H9 (cell line): ENCODE results near the gene ARHGAP9. TPM values are rescaled to one million over a fixed set of nuclear protein-coding genes. Genes with fewer than 3 reads are reported as not detected.

Source experiments
- DNase-seq: peaks from one replicate; pipeline ENCODE4 v3.0.0-alpha.2; 2017
- H2AFZ ChIP-seq: one replicate; pipeline ENCODE4 v1.6.1; 2013; ENCODE audit warnings: mild to moderate bottlenecking, low read length, control low read depth, moderate library complexity
- H2AK5ac ChIP-seq: 2 replicates; pipeline ENCODE4 v1.6.1; 2013; ENCODE audit warnings: low read length, control low read depth, mixed read lengths; ENCODE audit not compliant: insufficient read length
- H2BK120ac ChIP-seq: one replicate; pipeline ENCODE4 v1.6.1; 2013; ENCODE audit warnings: low read depth, mild to moderate bottlenecking, low read length, control low read depth, inconsistent platforms; ENCODE audit not compliant: poor library complexity, severe bottlenecking
- H2BK12ac ChIP-seq: 2 replicates; pipeline ENCODE4 v1.6.1; 2013; ENCODE audit warnings: low read length, control low read depth, mixed read lengths, low read depth; ENCODE audit not compliant: insufficient read length
- H2BK15ac ChIP-seq: 2 replicates; pipeline ENCODE4 v1.6.1; 2013; ENCODE audit warnings: low read depth, low read length, control low read depth
- H2BK20ac ChIP-seq: one replicate; pipeline ENCODE4 v1.6.1; 2013; ENCODE audit warnings: low read depth, mild to moderate bottlenecking, low read length, control low read depth, inconsistent platforms; ENCODE audit not compliant: poor library complexity, severe bottlenecking
- H2BK5ac ChIP-seq: 2 replicates; pipeline ENCODE4 v1.6.1; 2013; ENCODE audit warnings: low read length, control low read depth, mixed read lengths; ENCODE audit not compliant: insufficient read length
- H3K14ac ChIP-seq: 2 replicates; pipeline ENCODE4 v1.6.1; 2013; ENCODE audit warnings: low read length, control low read depth; ENCODE audit not compliant: insufficient read depth
- H3K18ac ChIP-seq: 2 replicates; pipeline ENCODE4 v1.6.1; 2013; ENCODE audit warnings: low read depth, mild to moderate bottlenecking, mixed read lengths, low read length, control low read depth; ENCODE audit not compliant: insufficient read length
- H3K23ac ChIP-seq: 2 replicates; pipeline ENCODE4 v1.6.1; 2013; ENCODE audit warnings: low read length, control low read depth, mixed read lengths, low read depth; ENCODE audit not compliant: insufficient read length
- H3K23me2 ChIP-seq: 2 replicates; pipeline ENCODE4 v1.6.1; 2013; ENCODE audit warnings: low read depth, mild to moderate bottlenecking, mixed read lengths, low read length, control low read depth; ENCODE audit not compliant: insufficient read length, poor library complexity, severe bottlenecking
- H3K27ac ChIP-seq: 2 replicates; pipeline ENCODE4 v1.5.1; 2013; ENCODE audit warnings: low read length, control low read depth, mixed read lengths, low read depth; ENCODE audit not compliant: insufficient read length
- H3K27me3 ChIP-seq: 2 replicates; pipeline ENCODE4 v1.6.1; 2013; ENCODE audit warnings: low read length, control low read depth, inconsistent platforms; ENCODE audit not compliant: insufficient read depth
- H3K4ac ChIP-seq: 2 replicates; pipeline ENCODE4 v1.6.1; 2013; ENCODE audit warnings: low read depth, mild to moderate bottlenecking, control low read depth, inconsistent platforms, low read length, moderate library complexity
- H3K4me1 ChIP-seq: 2 replicates; pipeline ENCODE4 v1.6.1; 2013; ENCODE audit warnings: low read length, control low read depth, inconsistent platforms; ENCODE audit not compliant: insufficient read depth
- H3K4me2 ChIP-seq: 2 replicates; pipeline ENCODE4 v1.6.1; 2013; ENCODE audit warnings: low read length, control low read depth, mixed read lengths; ENCODE audit not compliant: insufficient read length, insufficient read depth
- H3K56ac ChIP-seq: 2 replicates; pipeline ENCODE4 v1.6.1; 2013; ENCODE audit warnings: low read depth, mild to moderate bottlenecking, mixed read lengths, low read length, control low read depth; ENCODE audit not compliant: insufficient read length
- H3K79me1 ChIP-seq: 2 replicates; pipeline ENCODE4 v1.6.1; 2013; ENCODE audit warnings: low read depth, mild to moderate bottlenecking, moderate library complexity, low read length, control low read depth, inconsistent platforms; ENCODE audit not compliant: insufficient read depth, poor library complexity, severe bottlenecking
- H3K79me2 ChIP-seq: 2 replicates; pipeline ENCODE4 v1.6.1; 2013; ENCODE audit warnings: low read length, control low read depth, inconsistent platforms; ENCODE audit not compliant: insufficient read depth
- H3K9ac ChIP-seq: 2 replicates; pipeline ENCODE4 v1.6.1; 2013; ENCODE audit warnings: low read length, control low read depth, mixed read lengths; ENCODE audit not compliant: insufficient read length; ENCODE audit errors: extremely low read depth
- H3K9me3 ChIP-seq: one replicate; pipeline ENCODE4 v1.6.1; 2013; ENCODE audit warnings: low read depth, low read length, inconsistent platforms; ENCODE audit not compliant: control insufficient read depth
- H3T11ph ChIP-seq: one replicate; pipeline ENCODE4 v1.6.1; 2013; ENCODE audit warnings: mild to moderate bottlenecking, low read length, control low read depth, inconsistent platforms
- H4K20me1 ChIP-seq: one replicate; pipeline ENCODE4 v1.6.1; 2013; ENCODE audit not compliant: control insufficient read depth, insufficient read length, insufficient read depth
- H4K5ac ChIP-seq: 2 replicates; pipeline ENCODE4 v1.6.1; 2013; ENCODE audit warnings: low read depth, mild to moderate bottlenecking, mixed read lengths, low read length, control low read depth; ENCODE audit not compliant: insufficient read length
- H4K8ac ChIP-seq: replicated peaks from 2 replicates; pipeline ENCODE4 v1.6.1; 2013; ENCODE audit warnings: low read length, control low read depth, mixed read lengths, low read depth; ENCODE audit not compliant: insufficient read length
- H4K91ac ChIP-seq: 2 replicates; pipeline ENCODE4 v1.6.1; 2013; ENCODE audit warnings: low read depth, mild to moderate bottlenecking, moderate library complexity, mixed read lengths, low read length, control low read depth; ENCODE audit not compliant: insufficient read length
- H3K27ac Mint-ChIP-seq, 3 experiments: 2 replicates in 2 of 3; 3 replicates in 1 of 3; pipeline ENCODE4 v1.8.0; 2020 to 2021; ENCODE audit warnings: mixed read lengths in 3 of 3, mild to moderate bottlenecking in 1 of 3, moderate library complexity in 1 of 3
- H3K27me3 Mint-ChIP-seq: 2 replicates; pipeline ENCODE4 v1.8.0; 2021; ENCODE audit warnings: low read depth, mild to moderate bottlenecking, moderate library complexity, mixed read lengths
- H3K36me3 Mint-ChIP-seq, 3 experiments: 2 replicates in 2 of 3; 3 replicates in 1 of 3; pipeline ENCODE4 v1.8.0; 2020 to 2021; ENCODE audit warnings: low read depth in 3 of 3, mixed read lengths in 3 of 3; ENCODE audit not compliant: insufficient read depth in 1 of 3
- H3K4me1 Mint-ChIP-seq, 2 experiments: 2 replicates each; pipeline ENCODE4 v1.8.0; 2020; ENCODE audit warnings: mixed read lengths in 2 of 2
- H3K4me3 Mint-ChIP-seq, 2 experiments: 2 replicates in 1 of 2; 3 replicates in 1 of 2; pipeline ENCODE4 v1.8.0; 2020 to 2021; ENCODE audit warnings: mild to moderate bottlenecking in 2 of 2, mixed read lengths in 2 of 2, moderate library complexity in 1 of 2
- H3K9me3 Mint-ChIP-seq, 2 experiments: 2 replicates in 1 of 2; 3 replicates in 1 of 2; pipeline ENCODE4 v1.8.0; 2020; ENCODE audit warnings: mild to moderate bottlenecking in 2 of 2, mixed read lengths in 2 of 2, moderate library complexity in 1 of 2
- WGBS: extraction: QIAGEN DNeasy Blood & Tissue Kit; methylation state at CpG from one replicate; pipeline ENCODE4 v1.1.7; 2013; ENCODE audit warnings: missing lambda C conversion rate, low lambda C conversion rate, mixed read lengths; ENCODE audit not compliant: insufficient read length; ENCODE audit errors: extremely low coverage; 5-methylcytosine and 5-hydroxymethylcytosine counted together
- total RNA-seq: library from RNA; stranded (reverse); gene quantifications from 2 replicates; pipeline ENCODE4 v1.2.1, GENCODE V29; 2021
- TF ChIP-seq, protein P1 (sequence below): fragments of 200-600 bp; sonication (generic); conservative IDR thresholded peaks from 3 replicates; pipeline ENCODE4 v1.8.0; 2021; ENCODE audit warnings: antibody characterized with exemption, mild to moderate bottlenecking

ARHGAP9 gene
- total RNA-seq, 1 experiment from 2014 or later: 3.7 TPM

DNA sequence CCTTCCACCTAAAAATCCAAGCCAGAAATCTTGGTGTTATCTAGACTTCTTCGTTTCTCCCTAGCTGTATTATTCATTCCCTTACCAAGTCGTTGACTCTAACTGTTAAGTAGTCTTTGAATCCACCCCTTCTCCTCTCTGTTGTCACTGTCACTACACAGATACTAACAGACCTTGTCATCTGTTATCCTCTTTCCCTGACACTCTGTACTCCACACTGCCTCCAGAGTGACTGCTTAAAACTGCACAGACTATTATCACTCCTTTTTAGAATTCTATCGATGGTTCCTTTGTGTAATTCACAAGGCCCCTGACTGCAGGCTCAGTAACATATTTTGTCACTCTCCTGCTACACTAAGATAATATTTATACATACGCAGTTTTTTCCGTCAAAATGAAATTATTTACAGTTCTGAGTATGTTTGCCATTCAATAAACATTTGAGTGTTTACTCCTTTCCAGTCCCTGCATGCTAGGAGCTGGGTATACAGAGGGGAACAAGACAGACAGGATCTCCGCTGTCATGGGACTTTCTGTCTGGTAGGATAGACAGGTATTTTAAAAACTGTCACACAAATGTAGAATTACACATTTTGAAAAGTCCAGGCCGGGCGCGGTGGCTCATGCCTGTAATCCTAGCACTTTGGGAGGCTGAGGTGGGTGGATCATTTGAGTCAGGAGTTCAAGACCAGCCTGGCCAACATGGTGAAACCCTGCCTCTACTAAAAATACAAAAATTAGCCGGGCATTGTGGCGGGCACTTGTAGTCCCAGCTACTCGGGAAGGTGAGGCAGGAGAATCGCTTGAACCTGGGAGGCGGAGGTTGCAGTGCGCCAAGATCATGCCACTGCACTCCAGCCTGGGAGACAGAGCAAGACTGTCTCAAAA lies 12.0 kb upstream of the ARHGAP9 start:
- Mint-ChIP-seq H3K4me3 (no peak overlapping the region; a peak in 1 of 5 replicates), H3K36me3 (peaks cover 66 to 76% (median 68%) of the 10 kb centered on the region in 3 experiments), H3K27me3 (no peaks in the 10 kb centered on the region), H3K27ac (peak overlapping the region in 1 of 3 experiments; percentile 26; a peak in 2 of 7 replicates), H3K9me3 (peaks cover 6% of the 10 kb centered on the region in 2 experiments; a peak in 4 of 5 replicates), H3K4me1 (peaks cover 7 to 8% of the 10 kb centered on the region in 2 experiments)
- WGBS: no CpG with 5 or more reads among the region's 15 CpGs
- Histone ChIP-seq H3K23ac (no peak overlapping the region), H3K27me3 (no peaks in the 10 kb centered on the region), H3K23me2 (peaks cover 5% of the 10 kb centered on the region), H3K27ac (no peak overlapping the region), H3K18ac (no peak overlapping the region), H4K5ac (no peak overlapping the region), H3K4ac (no peak overlapping the region), H4K91ac (no peak overlapping the region), H3K14ac (no peak overlapping the region), H3K79me2 (peaks cover 8% of the 10 kb centered on the region; the same call in 1 of the 2 replicates), H4K8ac (no peak overlapping the region), H3K9me3 (no peaks in the 10 kb centered on the region), H3K56ac (no peak overlapping the region), H3T11ph (no peak overlapping the region), H3K4me2 (no peak overlapping the region), H2BK5ac (no peak overlapping the region), H3K79me1 (no peaks in the 10 kb centered on the region), H3K9ac (no peak overlapping the region), H2BK20ac (no peak overlapping the region), H2BK12ac (no peak overlapping the region), H2AK5ac (no peak overlapping the region), H2AFZ (no peak overlapping the region), H2BK15ac (no peak overlapping the region), H3K4me1 (peaks cover 2% of the 10 kb centered on the region; the same call in 1 of the 2 replicates), H2BK120ac (no peak overlapping the region), H4K20me1 (no peaks in the 10 kb centered on the region)
- TF ChIP-seq, protein P1, sequence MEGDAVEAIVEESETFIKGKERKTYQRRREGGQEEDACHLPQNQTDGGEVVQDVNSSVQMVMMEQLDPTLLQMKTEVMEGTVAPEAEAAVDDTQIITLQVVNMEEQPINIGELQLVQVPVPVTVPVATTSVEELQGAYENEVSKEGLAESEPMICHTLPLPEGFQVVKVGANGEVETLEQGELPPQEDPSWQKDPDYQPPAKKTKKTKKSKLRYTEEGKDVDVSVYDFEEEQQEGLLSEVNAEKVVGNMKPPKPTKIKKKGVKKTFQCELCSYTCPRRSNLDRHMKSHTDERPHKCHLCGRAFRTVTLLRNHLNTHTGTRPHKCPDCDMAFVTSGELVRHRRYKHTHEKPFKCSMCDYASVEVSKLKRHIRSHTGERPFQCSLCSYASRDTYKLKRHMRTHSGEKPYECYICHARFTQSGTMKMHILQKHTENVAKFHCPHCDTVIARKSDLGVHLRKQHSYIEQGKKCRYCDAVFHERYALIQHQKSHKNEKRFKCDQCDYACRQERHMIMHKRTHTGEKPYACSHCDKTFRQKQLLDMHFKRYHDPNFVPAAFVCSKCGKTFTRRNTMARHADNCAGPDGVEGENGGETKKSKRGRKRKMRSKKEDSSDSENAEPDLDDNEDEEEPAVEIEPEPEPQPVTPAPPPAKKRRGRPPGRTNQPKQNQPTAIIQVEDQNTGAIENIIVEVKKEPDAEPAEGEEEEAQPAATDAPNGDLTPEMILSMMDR: peak; percentile 41; the same call in 2 of the 3 replicates
- no peak for DNase-seq
